GM12865 (cell line): ENCODE results near the gene GPC6.

Source experiments
- DNase-seq: peaks from one replicate; pipeline ENCODE4 v3.0.0; 2010; ENCODE audit warnings: low read depth
- H3K4me3 ChIP-seq: 2 replicates; pipeline ENCODE4 v1.5.1; 2011; ENCODE audit warnings: mild to moderate bottlenecking, low read depth, low read length, control low read depth
- TF ChIP-seq, protein P1 (sequence below): IDR thresholded peaks from 2 replicates; pipeline ENCODE4 v1.5.1; 2011; ENCODE audit warnings: low read length, control low read depth, low read depth, inconsistent platforms; ENCODE audit not compliant: insufficient read depth; ENCODE audit errors: missing control alignments

The GPC6 gene

DNA sequence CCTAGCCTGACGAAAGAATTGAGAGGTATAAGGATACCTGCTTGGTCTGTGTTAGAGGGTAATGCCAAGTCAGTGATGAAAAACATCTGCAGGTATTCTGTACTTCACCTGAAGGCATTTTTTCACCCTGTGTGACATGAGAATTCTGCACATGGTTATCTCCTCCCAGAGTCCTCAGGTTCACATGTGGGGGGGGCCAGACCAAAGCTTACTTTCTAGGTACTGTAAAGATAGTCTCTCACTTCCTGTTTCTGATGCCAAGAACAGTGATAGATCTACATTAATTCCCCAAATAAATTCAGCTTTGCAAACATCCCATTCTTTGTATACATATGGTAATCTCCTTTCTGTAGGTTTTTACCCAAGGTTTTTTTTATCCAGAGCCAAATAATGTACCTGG is 53.4 kb downstream of the GPC6 start:
- TF ChIP-seq, protein P1, sequence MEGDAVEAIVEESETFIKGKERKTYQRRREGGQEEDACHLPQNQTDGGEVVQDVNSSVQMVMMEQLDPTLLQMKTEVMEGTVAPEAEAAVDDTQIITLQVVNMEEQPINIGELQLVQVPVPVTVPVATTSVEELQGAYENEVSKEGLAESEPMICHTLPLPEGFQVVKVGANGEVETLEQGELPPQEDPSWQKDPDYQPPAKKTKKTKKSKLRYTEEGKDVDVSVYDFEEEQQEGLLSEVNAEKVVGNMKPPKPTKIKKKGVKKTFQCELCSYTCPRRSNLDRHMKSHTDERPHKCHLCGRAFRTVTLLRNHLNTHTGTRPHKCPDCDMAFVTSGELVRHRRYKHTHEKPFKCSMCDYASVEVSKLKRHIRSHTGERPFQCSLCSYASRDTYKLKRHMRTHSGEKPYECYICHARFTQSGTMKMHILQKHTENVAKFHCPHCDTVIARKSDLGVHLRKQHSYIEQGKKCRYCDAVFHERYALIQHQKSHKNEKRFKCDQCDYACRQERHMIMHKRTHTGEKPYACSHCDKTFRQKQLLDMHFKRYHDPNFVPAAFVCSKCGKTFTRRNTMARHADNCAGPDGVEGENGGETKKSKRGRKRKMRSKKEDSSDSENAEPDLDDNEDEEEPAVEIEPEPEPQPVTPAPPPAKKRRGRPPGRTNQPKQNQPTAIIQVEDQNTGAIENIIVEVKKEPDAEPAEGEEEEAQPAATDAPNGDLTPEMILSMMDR: no peak
- H3K4me3 ChIP-seq: no peak overlapping the region
- no peak for DNase-seq

DNA sequence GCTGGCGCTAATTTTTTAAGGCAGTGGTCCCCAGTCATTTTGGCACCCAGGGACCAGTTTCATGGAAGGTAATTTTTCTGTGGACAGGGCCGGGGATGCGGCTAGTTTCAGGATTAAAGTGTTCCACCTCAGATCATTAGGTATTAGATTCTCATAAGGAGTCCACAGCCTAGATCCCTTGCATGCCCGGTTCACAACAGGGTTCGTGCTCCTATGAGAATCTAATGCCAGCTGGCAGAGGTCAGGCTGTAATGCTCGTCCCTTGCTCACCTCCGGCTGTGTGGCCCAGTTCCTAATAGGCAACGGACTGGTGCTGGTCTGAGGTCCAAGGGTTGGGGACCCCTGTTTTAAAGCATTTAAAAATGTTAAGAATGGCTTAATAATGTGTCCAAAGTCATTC is 54.1 kb downstream of the GPC6 start:
- TF ChIP-seq, protein P1: no peak
- no peak overlapping the region for H3K4me3 ChIP-seq
- no peak for DNase-seq

GRCh38 chr13:93283255-93283654 is 56.6 kb downstream of the GPC6 start:
- no peak for DNase-seq
- no peak overlapping the region for H3K4me3 ChIP-seq
- TF ChIP-seq, protein P1: no peak

DNA sequence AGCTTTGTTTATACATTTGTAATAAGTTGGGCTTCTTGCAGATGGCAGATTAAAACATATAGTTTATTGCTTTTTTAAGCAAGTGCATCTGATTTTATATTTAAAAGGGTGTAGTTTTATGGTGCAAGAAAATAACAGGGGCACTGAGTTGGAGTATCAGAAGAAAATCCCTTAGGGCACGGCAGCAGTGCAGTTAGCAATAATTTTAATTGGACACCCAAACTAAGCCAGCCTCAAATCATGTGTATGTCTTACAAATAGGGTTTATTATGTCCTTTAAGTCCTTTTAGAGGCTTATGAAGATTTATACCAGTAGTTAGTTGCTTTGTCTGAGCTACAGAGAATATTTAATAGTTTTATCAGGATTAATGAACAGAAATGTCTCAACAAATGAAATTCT is 57.5 kb downstream of the GPC6 start:
- no peak overlapping the region for H3K4me3 ChIP-seq
- TF ChIP-seq, protein P1: no peak
- no peak for DNase-seq

DNA sequence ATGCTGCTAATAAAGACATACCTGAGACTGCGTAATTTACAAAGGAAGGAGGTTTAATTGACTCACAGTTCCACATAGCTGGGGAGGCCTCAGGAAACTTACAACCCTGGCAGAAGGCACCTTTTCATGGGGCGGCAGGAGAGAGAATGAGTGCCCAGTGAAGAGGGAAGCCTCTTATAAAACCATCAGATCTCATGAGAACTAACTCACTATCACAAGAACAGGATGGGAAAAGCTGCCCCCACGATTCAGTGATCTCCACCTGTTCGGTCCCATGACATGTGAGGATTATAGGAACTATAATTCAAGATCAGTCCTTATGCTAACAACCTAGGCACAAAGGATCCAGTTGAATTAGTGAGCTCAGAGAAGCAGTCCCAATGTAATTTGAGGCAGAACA is 59.4 kb downstream of the GPC6 start:
- H3K4me3 ChIP-seq: no peak overlapping the region
- no peak for DNase-seq
- TF ChIP-seq, protein P1: no peak

- DNase-seq: no peak
- no peak overlapping the region for H3K4me3 ChIP-seq
- TF ChIP-seq, protein P1: no peak
Observed at GRCh38 chr13:93289053-93289452, 62.4 kb downstream of the GPC6 start.

DNA sequence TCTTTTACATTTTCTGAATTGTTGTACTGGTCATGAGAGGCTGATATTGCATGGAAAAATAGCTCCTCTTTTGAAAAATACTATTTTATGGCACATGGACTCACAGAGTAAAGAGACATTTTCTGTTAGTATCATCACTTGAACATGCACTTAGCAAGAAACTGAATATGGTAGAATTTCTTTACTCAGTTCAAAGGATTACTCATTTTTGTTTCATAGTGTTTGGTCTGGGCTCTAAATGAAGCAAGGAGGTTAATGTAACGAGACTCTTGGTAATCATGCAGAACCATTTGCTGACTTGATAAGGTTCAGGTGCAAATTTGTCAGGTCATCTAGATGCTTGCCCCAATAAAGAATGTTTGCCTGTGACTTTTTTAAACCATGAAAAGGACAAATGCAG is 63.2 kb downstream of the GPC6 start:
- H3K4me3 ChIP-seq: no peak overlapping the region
- DNase-seq: no peak
- TF ChIP-seq, protein P1: no peak
